Measurements from ENCODE around the gene HTD2. TPM values are rescaled to one million over a fixed set of nuclear protein-coding genes. Genes with fewer than 3 reads are reported as not detected.
A peak's percentile ranks its signal among the peaks of the same experiment; 100 is the strongest.

HTD2 gene
- total RNA-seq, 1 experiment from 2014 or later, result 11.4 TPM

DNA sequence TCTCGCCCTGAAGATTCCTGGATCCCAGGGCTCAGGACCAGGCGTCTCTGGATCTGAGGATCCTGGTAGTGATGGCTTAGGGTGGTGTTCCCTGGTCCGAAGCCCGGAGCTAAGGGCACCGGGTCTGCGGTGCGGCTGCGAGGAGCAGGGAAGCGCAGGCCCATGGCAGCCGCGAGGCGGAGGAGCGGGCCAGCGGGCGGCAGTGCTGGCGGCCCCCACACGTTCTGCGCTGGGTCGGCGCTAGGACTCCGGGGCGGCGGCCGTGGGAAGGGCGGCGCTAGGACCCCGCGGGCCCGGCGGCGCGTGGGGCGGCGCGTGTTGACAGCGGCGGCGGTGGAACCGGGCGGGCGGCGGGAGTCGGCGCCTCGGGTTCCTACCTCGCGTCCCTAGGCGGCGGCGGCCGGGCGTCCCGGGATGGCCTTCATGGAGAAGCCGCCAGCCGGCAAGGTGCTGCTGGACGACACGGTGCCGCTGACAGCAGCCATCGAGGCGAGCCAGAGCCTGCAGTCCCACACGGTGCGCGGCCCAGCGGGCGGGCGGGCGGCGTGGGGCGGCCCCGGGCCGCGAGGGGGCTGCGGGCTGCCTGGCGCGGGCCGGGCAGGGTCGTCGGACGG, 26.4 kb downstream of the HTD2 start, which contains the start of gene PXK (continued):
- TF ChIP-seq ATF1 (CRISPR knock-in tag; IDR thresholded peaks at IDR 0.05) (no peak), NFATC4 (CRISPR knock-in tag; IDR thresholded peaks at IDR 0.05) (no peak), NR3C1 (CRISPR knock-in tag; conservative IDR thresholded peaks at IDR 0.05; ENCODE audit: low read depth) (peak; percentile 95; the same call in 1 of the 2 replicates), MXD4 (CRISPR knock-in tag; IDR thresholded peaks at IDR 0.05; ENCODE audit: borderline replicate concordance) (no peak), ZNF121 (CRISPR knock-in tag; IDR thresholded peaks at IDR 0.05) (peak; percentile 75), GRHL2 (CRISPR knock-in tag; IDR thresholded peaks at IDR 0.05; ENCODE audit: insufficient replicate concordance, severe bottlenecking) (no peak), ZNF138 (CRISPR knock-in tag; conservative IDR thresholded peaks at IDR 0.05) (no peak; the same call in 1 of the 2 replicates), NFE2L1 (CRISPR knock-in tag; IDR thresholded peaks at IDR 0.05) (peak; percentile 59; the same call in 1 of the 2 replicates), ELF4 (CRISPR knock-in tag; IDR thresholded peaks at IDR 0.05; ENCODE audit: low read depth) (no peak), SMAD4 (CRISPR knock-in tag; IDR thresholded peaks at IDR 0.05) (0 out of 2 replicates have a peak, but pooled peaks have one; percentile 19), ZNF232 (CRISPR knock-in tag; IDR thresholded peaks at IDR 0.05) (no peak), CREM (CRISPR knock-in tag; IDR thresholded peaks at IDR 0.05) (peak; percentile 87), NFYB (CRISPR knock-in tag; conservative IDR thresholded peaks at IDR 0.05; ENCODE audit: low read depth) (0 out of 2 replicates have a peak, but pooled peaks have one; percentile 24), FOXP1 (CRISPR knock-in tag; IDR thresholded peaks at IDR 0.05; ENCODE audit: borderline replicate concordance) (peak; percentile 92), ESRRA (CRISPR knock-in tag; IDR thresholded peaks at IDR 0.05; ENCODE audit: borderline replicate concordance) (0 out of 2 replicates have a peak, but pooled peaks have one; percentile 65), JAZF1 (CRISPR knock-in tag; IDR thresholded peaks at IDR 0.05) (no peak), ZNF396 (CRISPR knock-in tag; IDR thresholded peaks at IDR 0.05; ENCODE audit: borderline replicate concordance) (no peak), OVOL2 (CRISPR knock-in tag; IDR thresholded peaks at IDR 0.05; ENCODE audit: borderline replicate concordance) (no peak), GABPB1 (CRISPR knock-in tag; IDR thresholded peaks at IDR 0.05) (0 out of 2 replicates have a peak, but pooled peaks have one; percentile 32), ZNF416 (CRISPR knock-in tag; IDR thresholded peaks at IDR 0.05) (no peak), MYBL2 (CRISPR knock-in tag; IDR thresholded peaks at IDR 0.05) (peak; percentile 74; the same call in 1 of the 2 replicates)
- TF ChIP-seq, protein P1, sequence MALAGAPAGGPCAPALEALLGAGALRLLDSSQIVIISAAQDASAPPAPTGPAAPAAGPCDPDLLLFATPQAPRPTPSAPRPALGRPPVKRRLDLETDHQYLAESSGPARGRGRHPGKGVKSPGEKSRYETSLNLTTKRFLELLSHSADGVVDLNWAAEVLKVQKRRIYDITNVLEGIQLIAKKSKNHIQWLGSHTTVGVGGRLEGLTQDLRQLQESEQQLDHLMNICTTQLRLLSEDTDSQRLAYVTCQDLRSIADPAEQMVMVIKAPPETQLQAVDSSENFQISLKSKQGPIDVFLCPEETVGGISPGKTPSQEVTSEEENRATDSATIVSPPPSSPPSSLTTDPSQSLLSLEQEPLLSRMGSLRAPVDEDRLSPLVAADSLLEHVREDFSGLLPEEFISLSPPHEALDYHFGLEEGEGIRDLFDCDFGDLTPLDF (CRISPR knock-in tag; IDR thresholded peaks at IDR 0.05), result no peak
- TF ChIP-seq, protein P2, sequence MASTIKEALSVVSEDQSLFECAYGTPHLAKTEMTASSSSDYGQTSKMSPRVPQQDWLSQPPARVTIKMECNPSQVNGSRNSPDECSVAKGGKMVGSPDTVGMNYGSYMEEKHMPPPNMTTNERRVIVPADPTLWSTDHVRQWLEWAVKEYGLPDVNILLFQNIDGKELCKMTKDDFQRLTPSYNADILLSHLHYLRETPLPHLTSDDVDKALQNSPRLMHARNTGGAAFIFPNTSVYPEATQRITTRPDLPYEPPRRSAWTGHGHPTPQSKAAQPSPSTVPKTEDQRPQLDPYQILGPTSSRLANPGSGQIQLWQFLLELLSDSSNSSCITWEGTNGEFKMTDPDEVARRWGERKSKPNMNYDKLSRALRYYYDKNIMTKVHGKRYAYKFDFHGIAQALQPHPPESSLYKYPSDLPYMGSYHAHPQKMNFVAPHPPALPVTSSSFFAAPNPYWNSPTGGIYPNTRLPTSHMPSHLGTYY (CRISPR knock-in tag; IDR thresholded peaks at IDR 0.05), result no peak
- TF ChIP-seq, protein P3, sequence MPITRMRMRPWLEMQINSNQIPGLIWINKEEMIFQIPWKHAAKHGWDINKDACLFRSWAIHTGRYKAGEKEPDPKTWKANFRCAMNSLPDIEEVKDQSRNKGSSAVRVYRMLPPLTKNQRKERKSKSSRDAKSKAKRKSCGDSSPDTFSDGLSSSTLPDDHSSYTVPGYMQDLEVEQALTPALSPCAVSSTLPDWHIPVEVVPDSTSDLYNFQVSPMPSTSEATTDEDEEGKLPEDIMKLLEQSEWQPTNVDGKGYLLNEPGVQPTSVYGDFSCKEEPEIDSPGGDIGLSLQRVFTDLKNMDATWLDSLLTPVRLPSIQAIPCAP (CRISPR knock-in tag; IDR thresholded peaks at IDR 0.05), result no peak
- TF ChIP-seq, protein P4, sequence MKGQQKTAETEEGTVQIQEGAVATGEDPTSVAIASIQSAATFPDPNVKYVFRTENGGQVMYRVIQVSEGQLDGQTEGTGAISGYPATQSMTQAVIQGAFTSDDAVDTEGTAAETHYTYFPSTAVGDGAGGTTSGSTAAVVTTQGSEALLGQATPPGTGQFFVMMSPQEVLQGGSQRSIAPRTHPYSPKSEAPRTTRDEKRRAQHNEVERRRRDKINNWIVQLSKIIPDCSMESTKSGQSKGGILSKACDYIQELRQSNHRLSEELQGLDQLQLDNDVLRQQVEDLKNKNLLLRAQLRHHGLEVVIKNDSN (CRISPR knock-in tag; IDR thresholded peaks at IDR 0.05), result peak; percentile 24; the same call in 1 of the 2 replicates
- TF ChIP-seq, protein P5, sequence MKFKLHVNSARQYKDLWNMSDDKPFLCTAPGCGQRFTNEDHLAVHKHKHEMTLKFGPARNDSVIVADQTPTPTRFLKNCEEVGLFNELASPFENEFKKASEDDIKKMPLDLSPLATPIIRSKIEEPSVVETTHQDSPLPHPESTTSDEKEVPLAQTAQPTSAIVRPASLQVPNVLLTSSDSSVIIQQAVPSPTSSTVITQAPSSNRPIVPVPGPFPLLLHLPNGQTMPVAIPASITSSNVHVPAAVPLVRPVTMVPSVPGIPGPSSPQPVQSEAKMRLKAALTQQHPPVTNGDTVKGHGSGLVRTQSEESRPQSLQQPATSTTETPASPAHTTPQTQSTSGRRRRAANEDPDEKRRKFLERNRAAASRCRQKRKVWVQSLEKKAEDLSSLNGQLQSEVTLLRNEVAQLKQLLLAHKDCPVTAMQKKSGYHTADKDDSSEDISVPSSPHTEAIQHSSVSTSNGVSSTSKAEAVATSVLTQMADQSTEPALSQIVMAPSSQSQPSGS (CRISPR knock-in tag; IDR thresholded peaks at IDR 0.05; ENCODE audit: borderline replicate concordance, low read depth), result no peak
- TF ChIP-seq, protein P6, sequence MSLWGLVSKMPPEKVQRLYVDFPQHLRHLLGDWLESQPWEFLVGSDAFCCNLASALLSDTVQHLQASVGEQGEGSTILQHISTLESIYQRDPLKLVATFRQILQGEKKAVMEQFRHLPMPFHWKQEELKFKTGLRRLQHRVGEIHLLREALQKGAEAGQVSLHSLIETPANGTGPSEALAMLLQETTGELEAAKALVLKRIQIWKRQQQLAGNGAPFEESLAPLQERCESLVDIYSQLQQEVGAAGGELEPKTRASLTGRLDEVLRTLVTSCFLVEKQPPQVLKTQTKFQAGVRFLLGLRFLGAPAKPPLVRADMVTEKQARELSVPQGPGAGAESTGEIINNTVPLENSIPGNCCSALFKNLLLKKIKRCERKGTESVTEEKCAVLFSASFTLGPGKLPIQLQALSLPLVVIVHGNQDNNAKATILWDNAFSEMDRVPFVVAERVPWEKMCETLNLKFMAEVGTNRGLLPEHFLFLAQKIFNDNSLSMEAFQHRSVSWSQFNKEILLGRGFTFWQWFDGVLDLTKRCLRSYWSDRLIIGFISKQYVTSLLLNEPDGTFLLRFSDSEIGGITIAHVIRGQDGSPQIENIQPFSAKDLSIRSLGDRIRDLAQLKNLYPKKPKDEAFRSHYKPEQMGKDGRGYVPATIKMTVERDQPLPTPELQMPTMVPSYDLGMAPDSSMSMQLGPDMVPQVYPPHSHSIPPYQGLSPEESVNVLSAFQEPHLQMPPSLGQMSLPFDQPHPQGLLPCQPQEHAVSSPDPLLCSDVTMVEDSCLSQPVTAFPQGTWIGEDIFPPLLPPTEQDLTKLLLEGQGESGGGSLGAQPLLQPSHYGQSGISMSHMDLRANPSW (CRISPR knock-in tag; conservative IDR thresholded peaks at IDR 0.05; ENCODE audit: low read depth), result peak; percentile 75; the same call in 1 of the 2 replicates
- TF ChIP-seq, protein P7, sequence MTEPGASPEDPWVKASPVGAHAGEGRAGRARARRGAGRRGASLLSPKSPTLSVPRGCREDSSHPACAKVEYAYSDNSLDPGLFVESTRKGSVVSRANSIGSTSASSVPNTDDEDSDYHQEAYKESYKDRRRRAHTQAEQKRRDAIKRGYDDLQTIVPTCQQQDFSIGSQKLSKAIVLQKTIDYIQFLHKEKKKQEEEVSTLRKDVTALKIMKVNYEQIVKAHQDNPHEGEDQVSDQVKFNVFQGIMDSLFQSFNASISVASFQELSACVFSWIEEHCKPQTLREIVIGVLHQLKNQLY (CRISPR knock-in tag; IDR thresholded peaks at IDR 0.05), result 0 out of 2 replicates have a peak, but pooled peaks have one; percentile 35
- TF ChIP-seq, protein P8, sequence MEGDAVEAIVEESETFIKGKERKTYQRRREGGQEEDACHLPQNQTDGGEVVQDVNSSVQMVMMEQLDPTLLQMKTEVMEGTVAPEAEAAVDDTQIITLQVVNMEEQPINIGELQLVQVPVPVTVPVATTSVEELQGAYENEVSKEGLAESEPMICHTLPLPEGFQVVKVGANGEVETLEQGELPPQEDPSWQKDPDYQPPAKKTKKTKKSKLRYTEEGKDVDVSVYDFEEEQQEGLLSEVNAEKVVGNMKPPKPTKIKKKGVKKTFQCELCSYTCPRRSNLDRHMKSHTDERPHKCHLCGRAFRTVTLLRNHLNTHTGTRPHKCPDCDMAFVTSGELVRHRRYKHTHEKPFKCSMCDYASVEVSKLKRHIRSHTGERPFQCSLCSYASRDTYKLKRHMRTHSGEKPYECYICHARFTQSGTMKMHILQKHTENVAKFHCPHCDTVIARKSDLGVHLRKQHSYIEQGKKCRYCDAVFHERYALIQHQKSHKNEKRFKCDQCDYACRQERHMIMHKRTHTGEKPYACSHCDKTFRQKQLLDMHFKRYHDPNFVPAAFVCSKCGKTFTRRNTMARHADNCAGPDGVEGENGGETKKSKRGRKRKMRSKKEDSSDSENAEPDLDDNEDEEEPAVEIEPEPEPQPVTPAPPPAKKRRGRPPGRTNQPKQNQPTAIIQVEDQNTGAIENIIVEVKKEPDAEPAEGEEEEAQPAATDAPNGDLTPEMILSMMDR (IDR thresholded peaks at IDR 0.05), result no peak
